ENCODE measurements around the gene DLL4.
"Not testable (repeated sequence)": the region's sequence is repeated elsewhere in the genome, so short reads cannot be mapped to it uniquely, and the experiment has no call there.

Gene DLL4

DNA sequence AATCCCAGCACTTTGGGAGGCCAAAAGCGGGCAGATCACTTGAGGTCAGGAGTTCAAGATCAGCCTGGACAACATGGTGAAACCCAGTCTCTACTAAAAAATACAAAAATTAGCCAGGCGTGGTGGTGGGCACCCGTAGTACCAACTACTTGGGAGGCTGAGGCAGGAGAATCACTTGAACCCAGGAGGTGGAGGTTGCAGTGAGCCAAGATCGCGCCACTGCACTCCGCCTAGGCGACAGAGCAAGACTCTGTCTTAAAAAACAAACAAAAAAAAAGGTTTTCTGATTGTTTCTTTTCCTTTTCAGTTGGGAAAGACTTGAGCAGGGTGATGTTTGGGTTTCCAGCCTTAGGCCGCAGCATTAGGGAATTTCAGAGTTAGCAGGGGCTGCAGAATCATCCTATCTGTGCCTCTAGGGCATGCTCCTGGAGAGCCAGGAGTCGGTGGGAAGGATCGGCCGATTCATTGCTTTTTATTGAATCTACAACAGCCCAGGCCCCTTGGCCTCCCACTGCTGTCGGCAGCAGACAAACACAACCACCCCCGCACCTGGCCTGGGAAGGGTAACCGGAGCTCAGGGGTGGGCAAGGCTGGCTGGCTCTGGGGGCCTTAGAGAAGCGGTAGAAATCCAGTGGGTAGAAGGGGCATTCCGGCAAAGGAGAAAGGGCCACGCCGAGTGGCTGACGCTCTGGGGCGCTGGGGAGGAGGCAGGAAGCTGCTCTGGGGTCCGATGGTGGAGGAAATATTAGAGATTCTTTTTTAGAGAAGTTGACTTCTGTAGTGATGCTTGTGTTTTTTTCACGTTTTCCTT lies 30.4 kb downstream of the DLL4 start:
- Histone ChIP-seq H3K36me3 (ENCODE audit: control insufficient read depth in 4 of 4, insufficient read depth in 4 of 4, low read length in 3 of 4) (no peaks in the 10 kb centered on the region), H3K4me3 (ENCODE audit: control insufficient read depth in 1 of 7, extremely low read depth in 1 of 7, insufficient read depth in 4 of 7, low read depth in 2 of 7, low read length in 6 of 7) (peak overlapping the region in 1 of 7 experiments; percentile 4), H3K9me3 (ENCODE audit: control extremely low read depth in 1 of 5, control insufficient read depth in 4 of 5, insufficient read depth in 2 of 5, low read depth in 1 of 5, low read length in 4 of 5) (no peaks in the 10 kb centered on the region), H3K4me1 (ENCODE audit: control extremely low read depth in 1 of 4, control insufficient read depth in 4 of 4, insufficient read depth in 4 of 4, low read length in 3 of 4) (peaks cover 0 to 11% (median 9%) of the 10 kb centered on the region in 4 experiments), H3K27ac (ENCODE audit: insufficient read depth in 1 of 2, low read depth in 1 of 2, low read length in 2 of 2, poor library complexity in 1 of 2, severe bottlenecking in 2 of 2) (no peak overlapping the region), H3K27me3 (replicated peaks in 2 of 5; ENCODE audit: control insufficient read depth in 4 of 5, insufficient read depth in 5 of 5, low read length in 4 of 5) (no peaks in the 10 kb centered on the region)
- POLR2A ChIA-PET, result no interaction called here
- WGBS (ENCODE audit: insufficient coverage), result 78% methylated on average over 9 of the region's 22 CpGs
- DNase-seq, result peak in 2 of 3 donors; percentile 66 to 73
- CTCF ChIA-PET, result interaction anchor here (0.6 to 2.2 kb wide), 4 partner anchors 10 to 62 kb away, joined by 3 to 6 read pairs (median 4); no protein-coding TSS in a partner anchor

DNA sequence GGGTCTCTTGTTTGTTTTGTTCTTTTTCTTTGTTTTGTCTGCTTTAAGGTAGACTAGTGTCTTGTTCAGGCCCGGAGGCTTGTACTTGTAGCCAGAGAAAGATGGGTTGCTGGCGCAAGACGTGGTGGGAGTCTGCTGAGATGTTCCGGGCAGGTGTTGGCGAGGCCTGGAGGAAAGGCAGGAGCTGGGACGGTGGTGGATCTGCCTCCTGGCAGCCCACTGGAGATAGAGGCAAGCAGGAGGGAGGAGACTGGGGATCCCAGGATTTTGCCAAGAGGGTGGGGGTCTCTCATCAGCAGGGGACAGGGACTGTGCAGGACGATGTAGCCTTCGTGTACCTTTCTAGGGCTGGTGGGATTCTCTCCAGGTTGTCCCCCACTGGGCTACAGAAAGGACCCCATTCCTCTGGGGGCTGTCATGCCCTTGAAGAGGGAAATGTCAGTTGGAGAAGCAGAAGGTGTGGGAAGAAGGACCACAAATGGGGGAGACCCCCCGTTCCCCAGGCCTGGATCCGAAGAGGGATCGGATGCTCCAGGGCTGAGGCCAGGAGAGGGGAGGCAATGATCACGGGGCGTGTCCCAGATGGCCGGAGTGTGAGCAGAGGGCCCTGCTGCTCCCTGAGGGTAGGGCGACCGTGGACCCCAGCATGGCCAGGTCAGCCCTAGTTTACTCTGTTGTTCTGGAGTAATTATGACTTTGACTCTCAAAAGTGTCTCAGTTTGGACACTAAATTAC lies 31.2 kb downstream of the DLL4 start:
- CTCF ChIA-PET, result interaction anchor here (1.4 to 2.2 kb wide), 3 partner anchors 11 to 62 kb away, joined by 4 to 6 read pairs (median 4); no protein-coding TSS in a partner anchor
- Histone ChIP-seq H3K4me3 (ENCODE audit: control insufficient read depth in 1 of 7, extremely low read depth in 1 of 7, insufficient read depth in 4 of 7, low read depth in 2 of 7, low read length in 6 of 7) (no peak overlapping the region), H3K27me3 (replicated peaks in 2 of 5; ENCODE audit: control insufficient read depth in 4 of 5, insufficient read depth in 5 of 5, low read length in 4 of 5) (no peaks in the 10 kb centered on the region), H3K4me1 (ENCODE audit: control extremely low read depth in 1 of 4, control insufficient read depth in 4 of 4, insufficient read depth in 4 of 4, low read length in 3 of 4) (peaks cover 0 to 11% (median 9%) of the 10 kb centered on the region in 4 experiments), H3K27ac (ENCODE audit: insufficient read depth in 1 of 2, low read depth in 1 of 2, low read length in 2 of 2, poor library complexity in 1 of 2, severe bottlenecking in 2 of 2) (no peak overlapping the region), H3K9me3 (ENCODE audit: control extremely low read depth in 1 of 5, control insufficient read depth in 4 of 5, insufficient read depth in 2 of 5, low read depth in 1 of 5, low read length in 4 of 5) (no peaks in the 10 kb centered on the region), H3K36me3 (ENCODE audit: control insufficient read depth in 4 of 4, insufficient read depth in 4 of 4, low read length in 3 of 4) (no peaks in the 10 kb centered on the region)
- POLR2A ChIA-PET, result no interaction called here
- 89% methylated on average over 12 of the region's 16 CpGs for WGBS (ENCODE audit: insufficient coverage)
- DNase-seq, result no peak

DNA sequence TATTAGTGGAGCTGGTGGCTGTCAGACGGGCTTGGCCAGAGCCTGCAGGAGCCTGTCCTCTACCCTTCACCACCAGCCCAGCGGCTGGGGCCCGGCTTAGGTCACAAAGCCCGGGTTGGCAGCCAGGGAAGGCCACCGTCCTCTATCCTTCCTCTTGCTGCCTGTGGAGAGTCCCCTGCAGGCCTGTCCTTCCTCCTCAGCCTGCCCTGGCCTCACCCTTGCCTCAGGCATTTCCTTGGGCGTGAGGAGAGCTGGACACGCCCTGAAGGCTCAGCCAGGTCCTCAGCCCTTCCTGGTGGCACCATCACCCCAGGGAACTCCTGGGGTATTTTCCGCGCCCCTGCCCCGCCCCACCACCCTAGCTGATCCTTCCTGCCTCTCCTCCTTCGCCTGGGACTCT lies 31.8 kb downstream of the DLL4 start:
- POLR2A ChIA-PET, result no interaction called here
- 97% methylated on average over 10 of the region's 11 CpGs for WGBS (ENCODE audit: insufficient coverage)
- DNase-seq, result no peak

DNA sequence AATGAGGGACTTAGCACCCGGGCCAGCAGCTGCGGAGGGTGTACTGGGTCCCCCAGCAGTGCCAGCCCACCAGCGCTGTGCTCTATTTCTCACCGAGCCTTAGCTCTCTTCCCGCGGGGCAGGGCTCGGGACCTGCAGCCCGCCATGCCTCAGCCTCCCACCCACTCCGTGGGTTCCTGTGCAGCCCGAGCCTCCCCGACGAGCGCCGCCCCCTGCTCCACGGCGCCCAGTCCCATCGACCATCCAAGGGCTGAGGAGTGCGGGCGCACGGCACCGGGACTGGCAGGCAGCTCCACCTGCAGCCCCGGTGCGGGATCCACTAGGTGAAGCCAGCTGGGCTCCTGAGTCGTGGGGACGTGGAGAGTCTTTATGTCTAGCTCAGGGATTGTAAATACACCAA lies 32.6 kb downstream of the DLL4 start:
- H3K27ac ChIP-seq (ENCODE audit: insufficient read depth in 1 of 2, low read depth in 1 of 2, low read length in 2 of 2, poor library complexity in 1 of 2, severe bottlenecking in 2 of 2); H3K9me3 ChIP-seq (ENCODE audit: control extremely low read depth in 1 of 5, control insufficient read depth in 4 of 5, insufficient read depth in 2 of 5, low read depth in 1 of 5, low read length in 4 of 5); H3K36me3 ChIP-seq (ENCODE audit: control insufficient read depth in 4 of 4, insufficient read depth in 4 of 4, low read length in 3 of 4); POLR2A ChIA-PET; DNase-seq; H3K27me3 ChIP-seq (replicated peaks in 2 of 5; ENCODE audit: control insufficient read depth in 4 of 5, insufficient read depth in 5 of 5, low read length in 4 of 5); H3K4me3 ChIP-seq (ENCODE audit: control insufficient read depth in 1 of 7, extremely low read depth in 1 of 7, insufficient read depth in 4 of 7, low read depth in 2 of 7, low read length in 6 of 7): not testable (repeated sequence)
- peaks cover 0 to 11% (median 9%) of the 10 kb centered on the region in 4 experiments for H3K4me1 ChIP-seq (ENCODE audit: control extremely low read depth in 1 of 4, control insufficient read depth in 4 of 4, insufficient read depth in 4 of 4, low read length in 3 of 4)
- 92% methylated on average over 14 of the region's 25 CpGs for WGBS (ENCODE audit: insufficient coverage)
- CTCF ChIA-PET, result interaction anchor here (0.8 to 1.5 kb wide), 2 partner anchors 9 to 14 kb away, joined by 3 to 4 read pairs; partner anchors contain the start of gene CHAC1

More for the DNA sequence above, 31.8 kb downstream of the DLL4 start:
- peaks cover 0 to 11% (median 9%) of the 10 kb centered on the region in 4 experiments for H3K4me1 ChIP-seq (ENCODE audit: control extremely low read depth in 1 of 4, control insufficient read depth in 4 of 4, insufficient read depth in 4 of 4, low read length in 3 of 4)
- H3K27me3 ChIP-seq (replicated peaks in 2 of 5; ENCODE audit: control insufficient read depth in 4 of 5, insufficient read depth in 5 of 5, low read length in 4 of 5), result no peaks in the 10 kb centered on the region
- CTCF ChIA-PET, result interaction anchor here (1.4 kb wide), 1 partner anchor 26 kb away, joined by 4 read pairs; no protein-coding TSS in a partner anchor
- no peak overlapping the region for H3K27ac ChIP-seq (ENCODE audit: insufficient read depth in 1 of 2, low read depth in 1 of 2, low read length in 2 of 2, poor library complexity in 1 of 2, severe bottlenecking in 2 of 2)
- H3K4me3 ChIP-seq (ENCODE audit: control insufficient read depth in 1 of 7, extremely low read depth in 1 of 7, insufficient read depth in 4 of 7, low read depth in 2 of 7, low read length in 6 of 7), result no peak overlapping the region
- no peaks in the 10 kb centered on the region for H3K9me3 ChIP-seq (ENCODE audit: control extremely low read depth in 1 of 5, control insufficient read depth in 4 of 5, insufficient read depth in 2 of 5, low read depth in 1 of 5, low read length in 4 of 5)
- no peaks in the 10 kb centered on the region for H3K36me3 ChIP-seq (ENCODE audit: control insufficient read depth in 4 of 4, insufficient read depth in 4 of 4, low read length in 3 of 4)

DNA sequence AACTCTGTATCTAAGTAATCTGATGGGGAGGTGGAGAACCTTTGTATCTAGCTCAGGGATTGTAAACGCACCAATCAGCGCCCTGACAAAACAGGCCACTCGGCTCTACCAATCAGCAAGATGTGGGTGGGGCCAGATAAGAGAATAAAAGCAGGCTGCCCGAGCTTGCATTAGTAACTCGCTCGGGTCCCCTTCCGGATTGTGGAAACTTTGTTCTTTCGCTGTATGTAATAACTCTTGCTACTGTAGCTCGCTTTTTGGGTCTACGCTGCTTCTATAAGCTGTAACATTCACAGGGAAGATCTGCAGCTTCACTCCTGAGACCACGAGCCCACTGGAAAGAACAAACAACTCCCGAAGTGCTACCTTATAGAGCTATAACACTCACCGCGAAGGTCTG lies 33.2 kb downstream of the DLL4 start:
- H3K27ac ChIP-seq (ENCODE audit: insufficient read depth in 1 of 2, low read depth in 1 of 2, low read length in 2 of 2, poor library complexity in 1 of 2, severe bottlenecking in 2 of 2); DNase-seq; H3K4me3 ChIP-seq (ENCODE audit: control insufficient read depth in 1 of 7, extremely low read depth in 1 of 7, insufficient read depth in 4 of 7, low read depth in 2 of 7, low read length in 6 of 7); H3K27me3 ChIP-seq (replicated peaks in 2 of 5; ENCODE audit: control insufficient read depth in 4 of 5, insufficient read depth in 5 of 5, low read length in 4 of 5); POLR2A ChIA-PET; H3K9me3 ChIP-seq (ENCODE audit: control extremely low read depth in 1 of 5, control insufficient read depth in 4 of 5, insufficient read depth in 2 of 5, low read depth in 1 of 5, low read length in 4 of 5); H3K36me3 ChIP-seq (ENCODE audit: control insufficient read depth in 4 of 4, insufficient read depth in 4 of 4, low read length in 3 of 4): not testable (repeated sequence)
- 100% methylated on average over 12 of the region's 14 CpGs for WGBS (ENCODE audit: insufficient coverage)
- CTCF ChIA-PET, result interaction anchor here (0.8 to 2.0 kb wide), 4 partner anchors 8 to 50 kb away, joined by 3 to 7 read pairs (median 4); partner anchors contain the start of gene CHAC1
- H3K4me1 ChIP-seq (ENCODE audit: control extremely low read depth in 1 of 4, control insufficient read depth in 4 of 4, insufficient read depth in 4 of 4, low read length in 3 of 4), result peaks cover 0 to 11% (median 9%) of the 10 kb centered on the region in 4 experiments

DNA sequence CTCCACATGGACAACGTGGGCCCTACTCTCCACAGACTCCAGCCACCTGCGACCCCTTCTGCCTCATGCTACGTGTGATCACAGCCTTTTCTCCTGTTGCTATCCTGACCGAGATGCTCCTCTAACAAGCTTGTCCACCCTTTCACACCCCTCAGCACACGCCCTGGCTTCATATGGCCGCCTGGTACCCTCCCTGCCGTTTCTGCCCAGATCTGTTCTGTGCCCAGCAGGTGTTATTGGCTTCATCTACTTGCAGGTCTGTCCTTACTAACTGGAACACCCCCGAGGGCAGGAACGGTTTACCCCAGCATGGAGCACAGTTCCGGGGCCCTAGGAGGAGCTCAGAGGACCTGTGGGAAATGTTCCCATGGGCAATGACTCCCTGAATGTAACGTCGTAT lies 34.1 kb downstream of the DLL4 start:
- no peaks in the 10 kb centered on the region for H3K9me3 ChIP-seq (ENCODE audit: control extremely low read depth in 1 of 5, control insufficient read depth in 4 of 5, insufficient read depth in 2 of 5, low read depth in 1 of 5, low read length in 4 of 5)
- H3K4me3 ChIP-seq (ENCODE audit: control insufficient read depth in 1 of 7, extremely low read depth in 1 of 7, insufficient read depth in 4 of 7, low read depth in 2 of 7, low read length in 6 of 7), result no peak overlapping the region
- POLR2A ChIA-PET, result no interaction called here
- H3K4me1 ChIP-seq (ENCODE audit: control extremely low read depth in 1 of 4, control insufficient read depth in 4 of 4, insufficient read depth in 4 of 4, low read length in 3 of 4), result peaks cover 0 to 11% (median 9%) of the 10 kb centered on the region in 4 experiments
- H3K27me3 ChIP-seq (replicated peaks in 2 of 5; ENCODE audit: control insufficient read depth in 4 of 5, insufficient read depth in 5 of 5, low read length in 4 of 5), result no peaks in the 10 kb centered on the region
- H3K36me3 ChIP-seq (ENCODE audit: control insufficient read depth in 4 of 4, insufficient read depth in 4 of 4, low read length in 3 of 4), result no peaks in the 10 kb centered on the region
- 91% methylated on average over 12 of the region's 12 CpGs for WGBS (ENCODE audit: insufficient coverage)
- H3K27ac ChIP-seq (ENCODE audit: insufficient read depth in 1 of 2, low read depth in 1 of 2, low read length in 2 of 2, poor library complexity in 1 of 2, severe bottlenecking in 2 of 2), result no peak overlapping the region
- DNase-seq, result no peak
- CTCF ChIA-PET, result interaction anchor here (1.0 to 2.3 kb wide), 3 partner anchors 9 to 51 kb away, joined by 3 to 11 read pairs (median 7); no protein-coding TSS in a partner anchor

Measured in common myeloid progenitor, CD34-positive (primary cell).